GM19351 (cell line): ENCODE results near the gene TMEM30A.

Source experiments
- ATAC-seq: cut with Tn5 transposase; IDR thresholded peaks from one replicate; pipeline ENCODE4 v1.9.1; 2021; ENCODE audit warnings: mild to moderate bottlenecking, moderate library complexity; ENCODE audit not compliant: unreplicated experiment

Gene TMEM30A

DNA sequence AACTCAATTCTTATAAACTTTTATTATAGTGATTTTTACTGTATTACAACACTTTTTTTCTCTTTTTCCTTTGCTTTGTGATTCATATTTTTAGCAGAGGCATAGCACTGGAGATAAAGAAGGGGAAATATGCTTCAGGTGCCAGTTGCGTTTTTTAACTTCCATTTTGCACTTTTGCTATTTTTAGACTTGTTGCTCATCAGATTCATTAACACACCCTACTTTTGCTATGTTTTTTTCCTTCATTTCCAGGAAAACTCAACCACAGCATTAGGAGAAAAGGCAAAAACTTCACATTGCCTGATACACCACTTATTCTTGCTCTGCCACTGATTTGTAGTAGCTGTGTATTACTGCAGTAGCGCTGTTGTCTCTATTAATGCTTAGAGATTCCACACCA lies 8.0 kb upstream of the TMEM30A start:
- no peak for ATAC-seq

DNA sequence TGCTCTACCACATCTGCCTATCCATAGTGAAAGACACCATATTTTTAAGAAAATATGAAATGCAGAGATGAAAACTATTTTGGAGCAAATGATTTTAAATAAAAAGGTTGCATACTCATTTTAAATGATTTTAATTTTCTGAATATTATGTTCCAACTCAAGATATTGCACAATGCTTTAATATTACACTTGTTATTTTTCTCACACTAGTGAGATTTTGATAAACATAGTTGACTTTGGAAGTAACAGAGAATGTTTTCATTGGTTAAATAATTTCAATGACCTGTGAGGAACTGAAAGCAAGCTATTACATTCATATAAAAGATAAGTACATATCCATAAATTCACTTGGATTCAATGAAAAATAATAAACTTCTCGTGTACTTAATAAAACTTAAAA lies 7.2 kb upstream of the TMEM30A start:
- ATAC-seq, result no peak

GRCh38 chr6:75291331-75291730 lies 6.7 kb upstream of the TMEM30A start:
- ATAC-seq, result no peak

- no peak for ATAC-seq
Measured at GRCh38 chr6:75290136-75290945, 5.7 kb upstream of the TMEM30A start.

DNA sequence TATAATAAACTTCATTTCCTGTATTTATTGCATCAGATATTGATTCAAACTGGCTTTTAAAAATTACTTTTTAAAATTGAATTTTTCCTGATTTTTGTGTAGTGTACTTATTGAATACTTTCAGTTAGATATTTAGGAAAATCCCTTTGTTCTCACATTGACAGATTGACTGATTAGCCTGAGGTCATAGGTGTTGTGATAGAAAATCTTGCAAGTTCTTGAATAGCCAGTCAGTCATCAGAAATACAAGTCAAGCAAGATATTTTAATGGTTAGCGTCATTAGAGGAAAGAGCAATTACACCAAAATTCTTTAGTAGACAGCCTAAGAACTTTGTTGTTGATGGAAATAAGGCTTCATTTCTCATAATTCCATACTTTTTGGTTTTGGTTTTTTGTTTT lies 3.4 kb upstream of the TMEM30A start:
- ATAC-seq, result no peak

GRCh38 chr6:75287424-75287823 lies 2.8 kb upstream of the TMEM30A start:
- no peak for ATAC-seq

GRCh38 chr6:75286955-75287354 lies 2.4 kb upstream of the TMEM30A start:
- no peak for ATAC-seq

- ATAC-seq, result peak; percentile 5
Measured at GRCh38 chr6:75285283-75285639, 669 bp upstream of the TMEM30A start.

GRCh38 chr6:75283907-75284631 lies 523 bp downstream of the TMEM30A start:
- peak; percentile 14 for ATAC-seq

- no peak for ATAC-seq
Measured at GRCh38 chr6:75282706-75283105, 1.9 kb downstream of the TMEM30A start.

DNA sequence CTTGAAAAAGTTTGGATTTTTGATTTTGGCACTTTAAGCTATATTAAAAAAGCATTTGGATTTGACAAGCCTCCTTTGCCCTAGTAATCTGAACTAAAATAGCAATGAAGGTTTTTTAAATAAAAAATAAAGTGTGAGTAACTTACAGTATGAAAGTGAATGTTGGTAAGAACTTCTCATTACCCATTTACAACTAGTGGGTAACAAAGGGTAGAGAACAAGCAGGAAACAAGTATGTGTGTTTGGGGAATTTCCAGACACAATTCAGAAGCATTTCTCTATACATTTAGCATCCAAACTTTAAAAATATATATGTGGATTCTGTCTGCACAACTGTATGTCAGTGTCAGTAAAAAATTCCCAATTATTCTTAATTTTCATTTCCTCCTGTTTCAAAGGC lies 2.9 kb downstream of the TMEM30A start:
- no peak for ATAC-seq

GRCh38 chr6:75280131-75280855 lies 4.3 kb downstream of the TMEM30A start:
- ATAC-seq, result no peak

GRCh38 chr6:75279418-75279817 lies 5.2 kb downstream of the TMEM30A start:
- no peak for ATAC-seq

DNA sequence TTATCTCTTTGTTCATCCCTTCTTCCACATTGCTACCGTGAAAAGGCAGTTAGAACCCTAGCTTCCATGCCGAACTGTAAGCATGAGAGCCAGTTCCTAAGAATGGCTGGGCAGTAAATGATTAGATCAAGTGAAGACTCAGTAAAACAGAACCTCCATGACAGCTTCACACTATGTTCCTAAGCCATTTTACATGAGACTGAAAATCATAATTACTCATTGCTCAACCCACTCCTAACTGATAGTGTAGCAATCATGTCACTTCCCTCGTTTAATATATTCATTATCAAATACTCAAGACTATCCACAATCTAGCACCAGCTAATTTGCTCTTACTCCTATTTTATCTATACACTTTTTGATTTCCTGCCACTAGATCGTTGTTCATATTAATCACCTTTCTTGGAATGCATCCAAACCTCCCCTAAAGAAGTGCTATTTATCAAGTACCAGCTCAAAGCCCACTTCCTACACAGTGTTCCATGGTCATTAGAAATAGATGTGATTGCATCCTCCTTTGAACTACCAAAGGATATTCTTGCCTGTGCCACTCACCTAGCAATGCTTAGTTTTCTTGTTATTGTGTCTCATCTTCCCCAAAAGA lies 6.0 kb downstream of the TMEM30A start:
- no peak for ATAC-seq

DNA sequence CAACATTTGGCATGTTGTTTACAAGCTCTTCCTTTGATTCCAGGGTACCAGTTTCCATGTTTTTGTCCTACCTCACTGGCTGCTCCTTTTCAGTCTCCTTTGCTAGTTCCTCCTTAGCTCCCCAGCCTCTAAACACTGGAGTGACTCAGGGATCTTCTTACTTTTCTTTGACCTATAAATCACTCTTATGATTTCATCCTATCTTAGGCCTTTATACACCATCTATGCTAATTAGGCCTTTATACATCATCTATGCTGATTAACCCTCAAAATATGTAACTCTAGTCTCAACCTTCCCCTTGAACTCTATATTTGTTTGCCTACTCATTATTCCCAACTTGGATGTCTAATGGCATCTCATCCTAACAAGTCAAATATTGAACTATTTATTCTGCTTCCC lies 9.5 kb downstream of the TMEM30A start:
- ATAC-seq, result no peak

GRCh38 chr6:75273009-75273408 lies 11.6 kb downstream of the TMEM30A start:
- no peak for ATAC-seq

- ATAC-seq, result no peak
Measured at GRCh38 chr6:75272145-75272840, 12.3 kb downstream of the TMEM30A start.

DNA sequence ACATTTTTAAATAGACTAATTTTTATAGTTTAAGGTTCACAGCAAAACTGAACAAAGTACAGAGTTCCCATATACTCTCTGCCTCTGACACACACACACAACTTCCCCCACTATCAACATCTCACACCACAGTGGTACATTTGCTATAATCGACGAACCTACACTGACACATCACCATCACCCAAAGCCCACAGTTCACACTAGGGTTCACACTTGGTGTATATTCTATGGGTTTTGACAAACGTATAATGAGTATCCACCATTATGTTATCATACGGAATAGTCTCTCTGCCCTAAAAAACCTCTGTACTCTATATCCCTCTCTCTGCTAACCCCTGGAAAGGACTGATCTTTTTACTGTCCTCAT lies 15.6 kb downstream of the TMEM30A start:
- no peak for ATAC-seq

DNA sequence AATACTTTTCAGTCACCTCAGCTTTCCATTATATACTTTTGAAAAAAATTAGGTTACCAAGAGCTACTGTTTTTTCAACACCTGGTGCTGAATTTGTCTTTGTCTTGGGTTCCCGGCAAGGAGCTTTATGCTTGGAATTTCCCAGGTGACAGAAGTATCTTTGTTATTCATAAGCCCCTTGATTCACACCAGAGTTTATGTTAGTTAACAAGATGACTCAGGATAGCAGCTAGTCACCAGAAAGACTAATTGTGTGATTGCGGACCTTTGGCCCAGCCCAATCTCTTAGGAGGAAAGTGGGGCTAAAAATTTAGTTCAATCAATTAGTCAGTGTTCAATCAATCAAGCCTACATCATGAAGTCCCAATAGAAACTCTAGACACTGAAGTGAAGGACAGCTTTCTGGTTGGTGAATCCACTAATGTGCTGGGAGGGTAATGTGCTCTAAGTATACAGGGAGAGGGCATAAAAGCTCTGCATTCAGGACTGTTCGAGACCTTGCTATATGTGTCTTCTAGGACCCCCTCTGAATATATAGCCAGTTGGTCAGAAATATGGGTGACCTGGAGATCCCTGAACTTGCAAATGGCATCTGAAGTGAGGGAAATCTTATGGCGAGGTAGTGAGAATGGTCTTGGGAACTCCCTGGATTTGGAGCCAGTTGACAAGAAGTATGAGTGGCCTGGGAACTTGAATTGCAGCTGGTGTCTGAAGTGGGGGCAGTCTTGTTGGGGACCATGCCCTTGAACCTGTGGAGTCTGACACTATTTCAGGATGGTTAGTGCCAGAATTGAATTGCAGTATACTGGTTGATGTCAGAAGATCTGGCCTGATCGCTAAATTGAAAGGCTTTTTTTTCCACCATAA lies 16.2 kb downstream of the TMEM30A start:
- no peak for ATAC-seq

GRCh38 chr6:75267461-75267860 lies 17.1 kb downstream of the TMEM30A start:
- no peak for ATAC-seq
